Activated naive CD4-positive, alpha-beta T cell treated with anti-CD3 and anti-CD28 coated beads, Interleukin-2, amount 50 U/mL, for 16 hours (primary cell): Measurements from ENCODE around the gene CTBP2.
"Not testable (repeated sequence)": the region's sequence is repeated elsewhere in the genome, so short reads cannot be mapped to it uniquely, and the experiment has no call there.

Source experiments
- DNase-seq: peaks from one replicate; pipeline ENCODE4 v3.0.0-alpha.2; 2020

Gene CTBP2

GRCh38 chr10:125082881-125083575 lies 77.3 kb downstream of the CTBP2 start:
- no peak for DNase-seq

- DNase-seq, result not testable (repeated sequence)
Observed at GRCh38 chr10:125082471-125082870, 77.9 kb downstream of the CTBP2 start.

GRCh38 chr10:125081931-125082330 lies 78.4 kb downstream of the CTBP2 start:
- DNase-seq, result no peak

- DNase-seq, result no peak
Observed at GRCh38 chr10:125080984-125081383, 79.4 kb downstream of the CTBP2 start.

DNA sequence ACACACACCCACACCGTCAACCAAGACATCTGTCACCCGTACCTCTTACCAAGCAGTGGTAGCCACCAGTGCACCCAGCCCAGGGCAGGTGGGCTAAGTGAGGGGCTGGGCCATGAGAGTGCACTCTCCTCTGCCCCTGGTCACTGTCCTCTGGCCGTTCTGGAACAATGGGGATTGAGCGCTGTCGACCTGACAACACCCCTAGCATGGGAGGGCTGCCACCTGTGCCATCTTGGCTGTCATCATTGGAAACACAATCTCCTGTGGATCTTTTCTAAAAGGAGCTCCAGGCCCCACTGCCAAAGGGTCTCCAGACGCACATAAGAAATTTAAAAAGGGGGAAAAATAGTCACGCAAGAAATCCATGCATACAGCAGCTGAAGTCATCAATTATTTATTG lies 80.1 kb downstream of the CTBP2 start:
- DNase-seq, result no peak

DNA sequence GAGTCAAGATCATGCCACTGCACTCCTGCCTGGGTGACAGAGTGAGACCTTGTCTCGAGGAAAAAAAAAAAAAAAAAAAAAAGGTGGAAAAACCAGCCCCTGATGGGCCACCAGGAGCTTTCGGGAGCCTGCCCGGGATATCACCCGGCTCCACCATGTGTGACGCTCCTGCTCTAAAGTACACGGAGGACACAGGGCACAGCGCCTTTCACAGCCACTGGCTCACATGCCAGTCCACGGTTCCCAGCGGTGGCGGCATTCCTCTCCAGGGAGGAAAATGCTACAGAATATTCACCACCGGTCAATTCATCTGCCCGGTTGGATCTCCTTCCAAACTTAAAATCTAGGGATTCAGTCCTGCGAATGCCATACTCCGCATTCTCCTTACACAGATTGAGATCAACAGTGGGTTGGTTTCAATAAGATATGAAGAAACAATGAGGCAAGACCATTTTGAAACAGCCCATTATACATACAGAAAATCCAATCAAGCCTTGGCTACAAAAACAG lies 81.2 kb downstream of the CTBP2 start:
- no peak for DNase-seq

DNA sequence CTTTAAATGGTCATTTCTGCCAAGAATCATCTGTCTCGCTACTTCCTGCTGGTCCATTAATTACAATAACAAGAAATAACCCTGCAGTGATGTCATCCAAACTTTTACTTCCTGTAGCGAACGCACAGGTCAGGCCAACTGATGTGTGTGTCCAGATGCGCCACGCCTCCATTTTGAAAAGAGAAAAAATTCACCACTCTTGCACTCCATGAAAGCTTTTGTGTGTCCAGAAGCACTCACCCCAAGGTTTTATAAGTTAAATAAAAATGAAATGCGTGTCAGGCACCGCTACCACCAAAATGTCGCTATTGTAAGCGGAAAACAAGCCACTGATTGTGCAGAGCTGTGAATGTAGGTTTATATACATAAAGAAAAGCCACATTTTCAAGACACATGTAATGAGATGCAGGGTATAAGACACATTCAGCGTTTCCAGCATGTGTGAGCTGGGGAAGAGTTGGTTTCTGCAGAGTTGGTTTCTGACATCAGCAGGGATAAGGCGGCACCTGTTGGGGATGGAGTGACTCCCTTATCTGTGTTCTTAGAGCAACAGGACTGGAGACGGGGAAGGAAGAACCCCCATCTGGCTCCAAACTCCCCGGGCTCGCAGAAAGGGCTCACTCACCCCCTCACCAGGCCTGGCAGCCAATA lies 83.3 kb downstream of the CTBP2 start:
- no peak for DNase-seq

- no peak for DNase-seq
Observed at GRCh38 chr10:125076121-125076825, 84.1 kb downstream of the CTBP2 start.

DNA sequence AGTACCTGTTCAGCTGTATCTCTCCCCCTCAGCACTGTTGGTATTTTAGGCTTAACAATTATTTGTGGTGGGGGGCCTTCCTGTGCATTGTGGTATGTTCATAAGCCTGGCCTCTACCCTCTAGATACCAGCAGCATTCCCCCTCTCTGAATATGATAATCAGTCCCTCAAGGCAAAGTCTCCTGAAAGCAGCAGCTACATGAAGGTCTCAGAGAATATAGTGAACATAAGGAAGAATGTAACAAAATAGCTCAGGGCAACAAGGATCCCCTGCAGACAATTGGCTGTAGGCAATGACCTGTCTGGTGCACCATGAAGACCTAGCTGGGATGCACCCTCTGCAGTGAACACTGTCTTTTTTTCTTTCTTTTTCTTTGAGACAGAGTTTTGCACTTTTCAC lies 86.4 kb downstream of the CTBP2 start:
- DNase-seq, result no peak

DNA sequence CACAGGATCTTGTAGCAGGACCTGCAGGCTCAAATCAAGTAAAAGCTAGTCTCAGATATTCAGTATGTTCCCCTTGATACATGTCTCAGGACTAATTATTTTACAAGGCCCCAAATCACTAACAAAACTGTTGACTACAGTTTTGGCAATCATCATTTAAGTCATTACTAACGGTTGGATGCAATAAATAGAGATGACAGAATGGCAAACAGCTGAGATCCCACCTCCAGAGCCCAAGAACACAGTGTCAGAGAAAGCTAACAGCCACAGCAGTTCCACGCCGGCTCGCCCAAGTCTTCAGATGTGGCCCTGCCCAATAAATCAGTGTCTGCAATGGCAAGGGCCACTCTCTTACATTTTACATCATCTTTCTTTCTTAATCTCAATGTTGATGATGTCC lies 87.6 kb downstream of the CTBP2 start:
- DNase-seq, result no peak

- no peak for DNase-seq
Observed at GRCh38 chr10:125071008-125071407, 89.4 kb downstream of the CTBP2 start.

- DNase-seq, result no peak
Observed at GRCh38 chr10:125068406-125068805, 92.0 kb downstream of the CTBP2 start.

DNA sequence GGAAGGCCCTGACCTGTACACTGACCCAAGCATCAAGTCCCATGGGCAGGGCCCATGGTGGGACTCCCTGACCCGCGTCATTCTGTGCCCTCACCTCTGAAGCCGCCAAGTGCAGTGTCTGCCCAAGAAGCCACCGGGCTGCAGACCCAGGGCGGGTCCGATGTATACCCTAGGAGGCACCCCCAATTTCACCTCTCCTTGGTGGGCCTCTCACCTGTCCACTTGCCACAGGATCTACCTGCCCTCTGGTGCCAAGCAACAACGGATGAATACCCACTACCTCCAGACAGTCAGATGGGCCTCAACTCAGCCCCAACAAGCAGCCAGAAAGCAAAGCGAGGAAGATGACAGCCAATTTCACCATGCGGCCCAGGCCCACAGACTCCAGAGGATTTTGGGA lies 92.6 kb downstream of the CTBP2 start:
- DNase-seq, result no peak

DNA sequence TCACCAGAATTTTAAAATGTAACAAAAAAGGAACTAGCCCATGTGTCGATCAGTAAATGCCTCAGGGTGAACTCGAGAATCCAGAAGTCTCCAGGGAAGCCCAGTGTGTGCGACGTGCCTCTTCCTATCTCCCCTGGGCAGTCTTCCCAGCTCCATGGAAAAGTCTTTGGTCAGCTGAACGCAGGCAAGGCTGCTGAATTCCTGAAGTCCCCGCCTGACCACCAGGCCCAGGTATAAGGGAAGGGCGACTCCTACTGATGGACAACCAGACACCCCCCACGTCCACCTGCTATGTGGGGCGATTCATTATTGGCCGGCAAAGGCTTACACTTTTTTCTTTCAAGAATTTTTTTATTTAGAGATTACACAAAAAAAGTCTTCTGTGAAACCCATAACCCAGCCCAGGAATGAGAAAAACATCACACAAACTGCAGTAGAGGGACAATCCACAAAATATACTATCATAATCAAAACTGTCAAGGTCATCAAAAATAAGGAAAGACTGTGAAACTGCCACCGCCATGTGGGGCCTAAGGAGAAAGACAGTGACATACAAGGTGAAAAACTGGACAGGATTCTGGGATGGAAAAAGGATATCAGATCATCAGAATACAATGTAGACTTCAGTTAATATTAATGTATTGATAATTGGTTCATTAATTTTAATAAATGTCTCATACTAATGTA lies 93.5 kb downstream of the CTBP2 start:
- DNase-seq, result no peak

DNA sequence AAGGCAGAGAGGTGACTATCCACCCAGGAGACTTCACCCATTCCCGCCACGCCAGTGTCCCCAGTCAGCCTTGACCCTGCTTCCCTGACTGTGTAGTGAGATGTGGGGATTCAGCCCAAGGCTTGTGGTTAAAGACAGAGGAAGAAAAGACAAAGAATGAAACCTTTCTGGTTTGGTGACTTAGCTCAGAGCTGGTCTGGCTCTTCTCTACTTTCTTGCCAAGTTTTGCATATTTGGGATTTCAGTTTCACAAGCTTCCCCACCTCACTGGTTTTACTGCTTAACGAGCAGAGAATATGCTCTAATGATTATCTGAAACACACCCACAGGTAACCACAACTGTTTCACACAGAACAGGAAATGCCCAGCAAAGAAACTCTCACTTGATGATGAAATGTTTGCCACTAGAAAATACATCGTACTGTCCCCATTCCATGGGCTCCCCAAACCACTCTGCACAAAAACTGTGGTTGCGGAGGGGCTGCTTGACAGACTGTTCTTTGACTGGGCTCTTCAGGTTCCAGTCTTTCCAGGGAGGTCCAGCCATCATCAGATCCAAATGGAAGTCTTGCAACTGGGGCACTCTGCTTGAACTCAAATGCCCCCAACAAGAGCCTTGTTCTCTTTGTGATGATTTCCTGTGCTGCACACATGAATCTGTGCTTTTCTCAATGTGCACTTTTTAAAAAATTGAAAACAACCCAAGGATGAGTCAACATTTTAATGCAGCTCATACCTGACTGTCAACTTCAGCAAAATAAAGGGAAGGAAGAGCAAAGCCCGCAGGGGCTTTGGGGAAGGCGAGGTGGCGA lies 95.5 kb downstream of the CTBP2 start:
- no peak for DNase-seq

DNA sequence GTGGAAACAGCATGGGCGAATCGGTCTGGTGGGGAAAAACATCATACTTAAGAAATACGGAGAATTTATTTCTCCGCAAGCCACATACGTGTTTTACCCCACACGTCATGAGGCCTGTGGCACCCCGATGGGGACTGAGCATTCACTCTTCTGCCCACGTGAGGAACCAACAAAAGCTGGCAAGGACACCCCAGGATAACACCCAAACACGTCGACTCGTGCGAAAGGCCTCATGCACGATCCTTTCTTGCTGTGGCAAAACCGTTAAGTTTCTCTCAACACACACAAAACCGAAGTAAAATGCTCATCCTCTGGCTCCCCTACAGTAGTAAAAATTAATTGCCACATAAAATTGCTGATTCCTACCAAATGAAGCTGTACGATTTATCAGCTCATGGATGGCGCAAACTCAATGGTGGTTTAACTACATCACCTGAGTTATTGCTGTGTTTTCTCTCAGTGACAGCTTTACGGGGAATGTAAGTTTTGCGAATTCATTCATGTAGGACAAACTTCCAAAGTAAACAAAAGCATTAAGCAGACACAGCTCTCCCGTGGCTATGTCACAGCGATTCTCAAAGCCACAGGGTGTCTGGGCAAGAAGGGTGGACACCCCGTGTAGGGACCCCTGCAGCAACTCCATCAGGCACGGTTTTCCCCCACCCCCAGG lies 97.0 kb downstream of the CTBP2 start:
- no peak for DNase-seq

DNA sequence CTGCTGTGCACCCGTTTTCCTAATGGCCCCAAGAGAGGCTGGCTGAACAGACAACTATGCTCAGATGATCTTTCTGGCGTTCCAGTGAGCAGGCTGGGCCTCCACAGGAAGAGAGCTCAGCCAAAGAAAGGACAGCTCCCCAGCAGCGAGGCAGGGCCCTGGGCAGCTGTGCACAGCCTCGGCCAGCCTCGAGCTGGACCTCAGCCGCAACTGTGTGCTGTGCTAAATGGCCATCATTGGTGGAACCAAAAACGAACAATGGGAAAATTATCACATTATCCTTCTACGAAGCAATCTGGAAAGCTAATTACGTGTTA lies 97.5 kb downstream of the CTBP2 start:
- DNase-seq, result no peak

GRCh38 chr10:125062227-125062913 lies 98.0 kb downstream of the CTBP2 start:
- DNase-seq, result no peak

DNA sequence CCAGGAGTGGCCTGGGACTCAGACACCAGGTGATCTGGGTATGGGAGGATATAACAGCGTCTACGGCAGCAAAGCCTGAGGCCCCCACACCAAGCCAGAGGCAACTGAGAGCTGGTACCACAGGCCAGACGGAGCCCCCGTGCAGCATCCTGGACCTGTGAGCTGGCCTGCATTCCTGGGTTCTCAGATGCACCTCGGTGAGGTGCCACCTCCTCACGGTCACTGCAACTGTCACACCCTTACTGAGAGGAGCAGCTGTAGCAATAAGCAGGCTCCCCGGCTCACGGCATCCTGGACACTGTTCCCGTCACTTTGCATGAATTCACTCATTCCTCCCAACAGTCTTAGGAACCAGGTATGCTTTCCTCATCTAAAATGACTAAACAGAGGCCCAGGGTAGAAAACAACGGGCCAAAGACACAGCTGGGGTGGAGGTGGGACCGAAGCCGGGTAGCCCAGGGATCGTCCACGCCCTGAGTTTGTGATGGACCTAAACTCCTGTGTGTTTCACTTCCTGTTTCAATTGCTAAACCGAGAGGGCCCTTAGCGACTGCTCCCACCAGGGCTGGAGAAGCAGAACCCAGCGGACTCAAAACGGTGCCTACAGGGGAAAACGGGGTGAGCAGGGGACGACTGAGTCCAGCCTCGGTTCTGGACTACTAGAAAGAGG lies 98.7 kb downstream of the CTBP2 start:
- no peak for DNase-seq

- DNase-seq, result peak; percentile 22
Observed at GRCh38 chr10:125060826-125061556, 99.4 kb downstream of the CTBP2 start.
